Chondrocyte (in vitro differentiated cells): ENCODE data around the gene NXT2. TPM values are rescaled to one million over a fixed set of nuclear protein-coding genes. Genes with fewer than 3 reads are reported as not detected.

Experiments
- DNase-seq: peaks from one replicate; pipeline ENCODE4 v3.0.0; 2021; ENCODE audit warnings: mixed read lengths, low spot score
- H3K27ac Mint-ChIP-seq: one replicate; pipeline ENCODE4 v1.8.0; 2021; ENCODE audit warnings: mild to moderate bottlenecking, moderate library complexity, mixed read lengths; ENCODE audit not compliant: unreplicated experiment
- H3K27me3 Mint-ChIP-seq: 2 replicates; pipeline ENCODE4 v1.8.0; 2021; ENCODE audit warnings: low read depth, mixed read lengths
- H3K36me3 Mint-ChIP-seq: 2 replicates; pipeline ENCODE4 v1.8.0; 2021; ENCODE audit warnings: low read depth, mixed read lengths
- H3K4me1 Mint-ChIP-seq: 2 replicates; pipeline ENCODE4 v1.8.0; 2021; ENCODE audit warnings: low read depth, mild to moderate bottlenecking, mixed read lengths
- H3K4me3 Mint-ChIP-seq: one replicate; pipeline ENCODE4 v1.8.0; 2021; ENCODE audit warnings: mild to moderate bottlenecking, moderate library complexity, mixed read lengths; ENCODE audit not compliant: unreplicated experiment
- H3K9me3 Mint-ChIP-seq: 2 replicates; pipeline ENCODE4 v1.8.0; 2021; ENCODE audit warnings: low read depth, mixed read lengths
- CTCF ChIP-seq: fragments of 200-600 bp; sonication (generic); IDR thresholded peaks from 2 replicates; pipeline ENCODE4 v1.5.0; 2021; ENCODE audit warnings: antibody characterized with exemption, mild to moderate bottlenecking, moderate library complexity
- total RNA-seq: library from RNA; stranded (reverse); gene quantifications from 3 replicates; pipeline ENCODE4 v1.2.1, GENCODE V29; 2021

NXT2 gene
- total RNA-seq, 1 donor from 2014 or later: 9.5 TPM

- no peak overlapping the region for H3K27ac Mint-ChIP-seq
- H3K4me1 Mint-ChIP-seq: peaks cover 3% of the 10 kb centered on the region
- no peak overlapping the region for H3K4me3 Mint-ChIP-seq
- DNase-seq: no peak
- TF ChIP-seq CTCF: no peak
- H3K9me3 Mint-ChIP-seq: no peaks in the 10 kb centered on the region
- no peaks in the 10 kb centered on the region for H3K36me3 Mint-ChIP-seq
- H3K27me3 Mint-ChIP-seq: peaks cover 17% of the 10 kb centered on the region
These were observed 40.4 kb downstream of the NXT2 start for GRCh38 chrX:109577055-109577454.

GRCh38 chrX:109578916-109579315 is 42.3 kb downstream of the NXT2 start:
- no peak for TF ChIP-seq CTCF
- peaks cover 14% of the 10 kb centered on the region for H3K27me3 Mint-ChIP-seq
- H3K4me1 Mint-ChIP-seq: peaks cover 3% of the 10 kb centered on the region
- H3K9me3 Mint-ChIP-seq: no peaks in the 10 kb centered on the region
- H3K4me3 Mint-ChIP-seq: no peak overlapping the region
- DNase-seq: no peak
- H3K36me3 Mint-ChIP-seq: no peaks in the 10 kb centered on the region
- H3K27ac Mint-ChIP-seq: no peak overlapping the region

- peaks cover 35% of the 10 kb centered on the region for H3K27me3 Mint-ChIP-seq
- TF ChIP-seq CTCF: no peak
- no peaks in the 10 kb centered on the region for H3K9me3 Mint-ChIP-seq
- DNase-seq: no peak
- no peak overlapping the region for H3K4me3 Mint-ChIP-seq
- no peaks in the 10 kb centered on the region for H3K36me3 Mint-ChIP-seq
- H3K4me1 Mint-ChIP-seq: no peaks in the 10 kb centered on the region
- no peak overlapping the region for H3K27ac Mint-ChIP-seq
These were observed 48.8 kb downstream of the NXT2 start for GRCh38 chrX:109585488-109585887.

GRCh38 chrX:109590176-109590575 is 53.5 kb downstream of the NXT2 start:
- H3K27me3 Mint-ChIP-seq: peaks cover 26% of the 10 kb centered on the region
- no peaks in the 10 kb centered on the region for H3K36me3 Mint-ChIP-seq
- no peaks in the 10 kb centered on the region for H3K4me1 Mint-ChIP-seq
- TF ChIP-seq CTCF: no peak
- H3K9me3 Mint-ChIP-seq: no peaks in the 10 kb centered on the region
- H3K27ac Mint-ChIP-seq: no peak overlapping the region
- no peak for DNase-seq
- H3K4me3 Mint-ChIP-seq: no peak overlapping the region

Other genes with a start within 250 kb of the NXT2 start
- gene GUCY2F, start 54.8 kb upstream of the NXT2 start, total RNA-seq: not detected in 3 replicates
- 0.56 to 0.85 TPM (median 0.62 TPM) in 3 replicates for gene KCNE5, start 88.3 kb downstream of the NXT2 start, total RNA-seq
- 63.3 to 65.5 TPM (median 64.5 TPM) in 3 replicates for gene ACSL4, start 196.4 kb downstream of the NXT2 start, total RNA-seq